ENCODE measurements around the gene PIK3CD. TPM values are rescaled to one million over a fixed set of nuclear protein-coding genes. Genes with fewer than 3 reads are reported as not detected.

Gene PIK3CD
- total and polyA plus RNA-seq, 2 donors (not counting 3 experiments of a cell fraction or from before 2014, with no cell fraction given): 3.5 to 5.2 TPM

DNA sequence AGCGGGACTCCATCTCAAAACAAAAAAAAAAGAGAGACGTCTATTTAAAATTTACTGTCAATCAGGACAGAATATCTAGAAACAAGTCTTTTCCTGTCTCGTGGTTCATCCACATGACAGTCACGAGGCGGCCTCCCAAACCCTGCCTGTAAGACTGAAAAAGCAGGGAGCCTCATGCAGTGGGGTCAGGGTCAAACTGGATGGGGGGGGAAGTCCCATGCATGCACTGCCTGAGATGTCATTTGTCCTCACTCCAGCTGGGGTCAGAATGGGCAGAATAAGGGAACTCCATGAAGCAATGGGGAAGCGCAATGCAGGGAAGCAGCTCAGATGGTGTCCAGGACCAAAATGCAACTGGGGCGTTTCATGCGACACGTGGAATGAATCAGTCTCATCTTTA lies 85.5 kb downstream of the PIK3CD start:
- Histone ChIP-seq H3K9ac (replicated peaks; ENCODE audit: extremely low read depth, insufficient read depth, low read length) (no peak overlapping the region), H3K27ac (ENCODE audit: insufficient read depth, low read depth, low read length) (no peak overlapping the region), H3K4me2 (ENCODE audit: insufficient read depth, low read length) (no peak overlapping the region), H3K36me3 (ENCODE audit: control insufficient read depth in 2 of 2, extremely low read depth in 1 of 2, insufficient read depth in 2 of 2, low read length in 2 of 2) (peaks cover 7 to 49% of the 10 kb centered on the region in 2 experiments), H3K79me2 (ENCODE audit: control insufficient read depth, insufficient read depth, low read length) (no peaks in the 10 kb centered on the region), H4K20me1 (replicated peaks; ENCODE audit: control insufficient read depth, extremely low read depth, insufficient read depth, low read length) (no peaks in the 10 kb centered on the region), H2AFZ (ENCODE audit: low read depth, low read length) (no peak overlapping the region), H3K4me1 (ENCODE audit: control insufficient read depth, extremely low read depth, insufficient read depth, low read length) (no peaks in the 10 kb centered on the region), H3K9me3 (replicated peaks; ENCODE audit: control insufficient read depth, insufficient read depth, low read length) (no peaks in the 10 kb centered on the region), H3K4me3 (replicated peaks in 1 of 3; ENCODE audit: insufficient read depth in 1 of 3, low read depth in 1 of 3, low read length in 3 of 3) (no peak overlapping the region), H3K27me3 (ENCODE audit: control insufficient read depth in 2 of 2, insufficient read depth in 2 of 2, low read length in 2 of 2) (no peaks in the 10 kb centered on the region), H3K9me1 (replicated peaks; ENCODE audit: control insufficient read depth, extremely low read depth, insufficient read depth, low read length) (no peaks in the 10 kb centered on the region)
- BruUV-seq (replicated peaks): no TSS peak
- no peak for DNase-seq (ENCODE audit: low read depth, low spot score)
- CTCF ChIA-PET: no interaction called here
- POLR2A ChIA-PET: no interaction called here
- dilution Hi-C loops (cut with MboI; ENCODE audit: extremely low pct_ligation_motif_present, low sequenced_read_pairs) (no loop called here), intact Hi-C loops (cut with micrococcal nuclease) (no loop called here)
- no peak for FAIRE-seq
- TF ChIP-seq POLR2AphosphoS5 (IDR thresholded peaks at IDR 0.05; ENCODE audit: insufficient read depth, low read depth, low read length): no peak
- TF ChIP-seq, protein P1, sequence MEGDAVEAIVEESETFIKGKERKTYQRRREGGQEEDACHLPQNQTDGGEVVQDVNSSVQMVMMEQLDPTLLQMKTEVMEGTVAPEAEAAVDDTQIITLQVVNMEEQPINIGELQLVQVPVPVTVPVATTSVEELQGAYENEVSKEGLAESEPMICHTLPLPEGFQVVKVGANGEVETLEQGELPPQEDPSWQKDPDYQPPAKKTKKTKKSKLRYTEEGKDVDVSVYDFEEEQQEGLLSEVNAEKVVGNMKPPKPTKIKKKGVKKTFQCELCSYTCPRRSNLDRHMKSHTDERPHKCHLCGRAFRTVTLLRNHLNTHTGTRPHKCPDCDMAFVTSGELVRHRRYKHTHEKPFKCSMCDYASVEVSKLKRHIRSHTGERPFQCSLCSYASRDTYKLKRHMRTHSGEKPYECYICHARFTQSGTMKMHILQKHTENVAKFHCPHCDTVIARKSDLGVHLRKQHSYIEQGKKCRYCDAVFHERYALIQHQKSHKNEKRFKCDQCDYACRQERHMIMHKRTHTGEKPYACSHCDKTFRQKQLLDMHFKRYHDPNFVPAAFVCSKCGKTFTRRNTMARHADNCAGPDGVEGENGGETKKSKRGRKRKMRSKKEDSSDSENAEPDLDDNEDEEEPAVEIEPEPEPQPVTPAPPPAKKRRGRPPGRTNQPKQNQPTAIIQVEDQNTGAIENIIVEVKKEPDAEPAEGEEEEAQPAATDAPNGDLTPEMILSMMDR (IDR thresholded peaks at IDR 0.05; ENCODE audit: extremely low read depth in 1 of 2, insufficient read depth in 1 of 2, low read depth in 1 of 2, low read length in 2 of 2): no peak
- no peak for TF ChIP-seq JUN (IDR thresholded peaks at IDR 0.05; ENCODE audit: borderline replicate concordance, insufficient read depth, insufficient read length, low read depth)
- TF ChIP-seq, protein P2, sequence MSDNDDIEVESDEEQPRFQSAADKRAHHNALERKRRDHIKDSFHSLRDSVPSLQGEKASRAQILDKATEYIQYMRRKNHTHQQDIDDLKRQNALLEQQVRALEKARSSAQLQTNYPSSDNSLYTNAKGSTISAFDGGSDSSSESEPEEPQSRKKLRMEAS (IDR thresholded peaks at IDR 0.05; ENCODE audit: insufficient read depth, insufficient read length): no peak
- TF ChIP-seq FOS (IDR thresholded peaks at IDR 0.05; ENCODE audit: borderline replicate concordance, insufficient read depth, low read length): no peak
- no peak for TF ChIP-seq MYC (IDR thresholded peaks at IDR 0.05; ENCODE audit: low read depth, low read length)
- TF ChIP-seq EZH2 (IDR thresholded peaks at IDR 0.05; ENCODE audit: borderline replicate concordance, low read depth, low read length, severe bottlenecking): no peak
- no peak for TF ChIP-seq GATA2 (IDR thresholded peaks at IDR 0.05; ENCODE audit: insufficient read depth, insufficient read length, low read depth, low read length)
- no peak for TF ChIP-seq POLR2A (IDR thresholded peaks at IDR 0.05; ENCODE audit: low read depth, low read length)
